HTERT RPE-1 (cell line): ENCODE measurements around the gene SLC9A4.

Experiments used
- in situ Hi-C: fragments of 300-500 bp; cut with MboI; formaldehyde crosslinking; loops from 4 replicates; pipeline ENCODE4 v1.14.3; 2020; ENCODE audit warnings: low sequenced_read_pairs

Gene SLC9A4, protein sequence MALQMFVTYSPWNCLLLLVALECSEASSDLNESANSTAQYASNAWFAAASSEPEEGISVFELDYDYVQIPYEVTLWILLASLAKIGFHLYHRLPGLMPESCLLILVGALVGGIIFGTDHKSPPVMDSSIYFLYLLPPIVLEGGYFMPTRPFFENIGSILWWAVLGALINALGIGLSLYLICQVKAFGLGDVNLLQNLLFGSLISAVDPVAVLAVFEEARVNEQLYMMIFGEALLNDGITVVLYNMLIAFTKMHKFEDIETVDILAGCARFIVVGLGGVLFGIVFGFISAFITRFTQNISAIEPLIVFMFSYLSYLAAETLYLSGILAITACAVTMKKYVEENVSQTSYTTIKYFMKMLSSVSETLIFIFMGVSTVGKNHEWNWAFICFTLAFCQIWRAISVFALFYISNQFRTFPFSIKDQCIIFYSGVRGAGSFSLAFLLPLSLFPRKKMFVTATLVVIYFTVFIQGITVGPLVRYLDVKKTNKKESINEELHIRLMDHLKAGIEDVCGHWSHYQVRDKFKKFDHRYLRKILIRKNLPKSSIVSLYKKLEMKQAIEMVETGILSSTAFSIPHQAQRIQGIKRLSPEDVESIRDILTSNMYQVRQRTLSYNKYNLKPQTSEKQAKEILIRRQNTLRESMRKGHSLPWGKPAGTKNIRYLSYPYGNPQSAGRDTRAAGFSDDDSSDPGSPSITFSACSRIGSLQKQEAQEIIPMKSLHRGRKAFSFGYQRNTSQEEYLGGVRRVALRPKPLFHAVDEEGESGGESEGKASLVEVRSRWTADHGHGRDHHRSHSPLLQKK

DNA sequence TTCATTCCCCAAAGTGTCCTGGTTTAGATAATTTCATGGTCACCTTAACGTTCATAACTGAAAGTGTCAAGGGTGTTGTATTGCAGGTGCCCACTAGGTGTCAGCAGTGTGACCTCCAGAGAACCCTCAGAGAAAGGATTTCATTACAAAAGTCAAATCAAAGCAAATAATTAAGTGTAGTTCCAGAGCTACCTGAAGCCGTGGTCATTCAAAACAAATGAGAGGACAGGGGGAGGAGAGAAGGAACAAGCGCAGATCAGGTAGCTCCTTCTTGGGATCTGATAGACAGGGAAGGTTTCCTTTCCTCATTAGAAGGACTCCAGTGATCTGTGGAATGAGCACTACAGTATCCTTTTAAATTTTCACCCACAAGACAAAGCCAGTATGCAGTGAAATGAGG, at the start of gene SLC9A4:
SLC9A4 (plus strand) TSS at position 207 of the 400 bp plus-strand sequence. CDS start 534 bp downstream, outside the sequence.
- in situ Hi-C loops, result no loop called here

DNA sequence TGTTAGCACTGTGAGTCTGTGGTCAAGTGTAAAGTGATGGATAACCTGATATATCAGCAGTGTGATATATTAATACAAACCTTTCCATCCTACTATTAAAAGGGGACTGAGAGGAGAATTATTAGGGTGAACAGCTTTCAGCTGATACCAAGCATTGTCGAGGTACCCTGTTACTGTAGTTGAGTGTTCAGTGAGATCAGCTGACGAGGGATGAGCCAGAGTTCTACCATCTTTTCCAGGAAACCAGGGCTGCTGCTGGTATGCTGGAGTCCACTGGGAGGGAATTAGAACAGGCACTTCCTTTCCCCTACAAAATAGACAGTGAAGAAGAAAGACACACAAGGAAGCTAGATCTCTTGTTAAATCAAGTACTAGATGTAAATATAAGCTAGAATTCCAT, 49.7 kb upstream of the SLC9A4 start:
- in situ Hi-C loops, result no loop called here

DNA sequence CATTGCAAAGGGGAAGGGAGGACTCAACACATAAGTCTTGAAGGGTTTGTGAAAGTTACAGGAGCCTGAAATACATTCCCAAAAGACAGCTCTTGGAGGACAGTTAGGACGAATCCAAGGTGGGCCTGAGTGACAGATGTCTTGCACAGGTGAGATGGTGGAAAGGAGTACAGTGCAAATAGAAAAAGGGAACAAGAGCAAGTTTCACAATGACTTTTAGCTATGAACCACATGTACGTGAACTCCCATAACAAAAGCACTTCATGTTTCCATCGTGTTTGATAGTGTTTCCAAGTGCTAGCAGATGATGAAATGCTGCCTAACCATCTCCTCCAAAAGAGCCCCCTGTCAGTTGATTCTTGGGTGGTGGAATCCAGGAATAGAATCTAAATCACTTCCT, 48.3 kb upstream of the SLC9A4 start:
- in situ Hi-C loops, result no loop called here

DNA sequence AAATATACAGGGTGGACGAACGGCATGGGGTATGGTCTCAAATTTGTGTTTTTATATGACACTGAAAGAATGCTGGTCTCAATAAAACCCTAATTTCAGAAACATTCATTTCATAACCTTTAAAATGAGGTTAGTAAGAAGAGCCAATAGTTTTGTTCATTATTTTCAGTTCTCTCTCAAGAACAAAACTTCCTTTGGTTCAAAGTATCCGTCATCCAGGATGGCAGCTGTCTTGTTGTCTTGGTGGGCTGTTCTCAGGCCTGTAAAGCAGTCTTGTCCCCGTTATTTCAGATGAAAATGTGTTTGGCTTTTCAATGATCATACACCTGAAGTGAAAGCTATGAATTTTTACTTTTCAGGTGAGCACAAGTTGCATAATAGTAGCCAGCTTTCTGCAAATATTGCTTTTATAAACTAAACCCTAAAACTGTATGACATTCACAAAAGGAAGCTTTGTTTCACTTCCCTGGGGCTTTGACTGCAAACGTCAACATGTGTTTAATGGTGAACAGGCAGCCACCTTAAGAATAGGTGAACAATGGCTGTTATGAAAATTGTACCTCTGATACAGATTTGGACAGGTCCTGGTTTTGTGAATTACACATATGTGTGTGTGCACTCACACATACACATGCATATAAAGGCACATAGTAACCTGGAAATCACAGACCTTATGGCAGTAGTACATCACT, 47.4 kb upstream of the SLC9A4 start:
- in situ Hi-C loops, result no loop called here

DNA sequence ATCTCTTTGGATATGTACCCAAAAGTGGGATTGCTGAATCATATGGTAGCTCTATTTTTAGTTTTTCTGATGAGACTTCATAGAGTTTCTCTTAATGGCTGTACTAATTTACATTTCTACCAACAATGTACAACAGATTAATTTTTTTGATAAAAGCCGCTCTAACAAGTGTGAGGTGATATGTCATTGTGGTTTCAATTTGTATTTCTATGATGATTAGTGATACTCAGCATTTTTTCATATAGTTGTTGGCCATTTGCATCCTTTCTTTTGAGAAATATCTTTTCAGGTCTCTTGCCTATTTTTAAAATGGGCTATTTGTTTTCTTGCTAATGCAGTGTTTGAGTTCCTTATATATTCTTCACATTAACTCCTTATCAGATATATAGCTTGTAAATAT, 45.8 kb upstream of the SLC9A4 start:
- in situ Hi-C loops, result no loop called here

DNA sequence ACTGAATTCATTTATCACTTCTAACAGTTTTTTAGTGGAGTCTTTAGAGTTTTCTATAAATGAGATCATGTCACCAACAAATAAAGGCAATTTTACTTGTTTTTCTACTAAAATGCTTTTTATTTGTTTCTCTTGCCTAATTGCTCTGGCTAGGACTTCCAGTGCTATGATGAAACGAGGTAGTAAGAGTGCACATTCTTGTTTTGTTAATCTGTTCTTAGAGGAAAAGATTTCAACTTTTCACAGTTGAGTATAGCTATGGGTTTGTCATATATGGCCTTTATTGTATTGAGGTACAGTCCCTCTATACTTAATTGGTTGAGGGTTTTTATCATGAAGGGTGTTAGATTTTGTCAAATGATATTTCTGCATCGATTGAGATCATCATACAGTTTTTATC, 44.5 kb upstream of the SLC9A4 start:
- in situ Hi-C loops, result no loop called here

DNA sequence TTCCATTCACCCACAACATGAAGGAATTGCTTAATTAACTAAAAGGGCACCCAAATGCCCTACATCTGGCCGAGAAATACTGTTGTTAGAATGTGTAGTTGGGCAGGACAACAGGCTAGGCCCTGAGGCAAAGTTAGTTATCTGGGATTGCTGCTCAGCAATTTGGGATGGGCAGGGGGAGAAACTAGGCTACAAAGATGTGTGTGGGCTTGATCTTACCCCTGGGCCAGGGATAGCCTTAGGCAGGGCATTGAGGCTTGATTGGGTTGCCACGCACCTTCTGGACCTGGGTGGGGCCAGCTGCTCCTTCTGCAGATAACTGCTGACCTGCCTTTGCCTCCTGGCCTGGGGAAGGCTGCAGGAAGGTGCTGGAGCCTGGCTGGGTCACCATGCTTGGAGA, 40.6 kb upstream of the SLC9A4 start:
- in situ Hi-C loops, result no loop called here

DNA sequence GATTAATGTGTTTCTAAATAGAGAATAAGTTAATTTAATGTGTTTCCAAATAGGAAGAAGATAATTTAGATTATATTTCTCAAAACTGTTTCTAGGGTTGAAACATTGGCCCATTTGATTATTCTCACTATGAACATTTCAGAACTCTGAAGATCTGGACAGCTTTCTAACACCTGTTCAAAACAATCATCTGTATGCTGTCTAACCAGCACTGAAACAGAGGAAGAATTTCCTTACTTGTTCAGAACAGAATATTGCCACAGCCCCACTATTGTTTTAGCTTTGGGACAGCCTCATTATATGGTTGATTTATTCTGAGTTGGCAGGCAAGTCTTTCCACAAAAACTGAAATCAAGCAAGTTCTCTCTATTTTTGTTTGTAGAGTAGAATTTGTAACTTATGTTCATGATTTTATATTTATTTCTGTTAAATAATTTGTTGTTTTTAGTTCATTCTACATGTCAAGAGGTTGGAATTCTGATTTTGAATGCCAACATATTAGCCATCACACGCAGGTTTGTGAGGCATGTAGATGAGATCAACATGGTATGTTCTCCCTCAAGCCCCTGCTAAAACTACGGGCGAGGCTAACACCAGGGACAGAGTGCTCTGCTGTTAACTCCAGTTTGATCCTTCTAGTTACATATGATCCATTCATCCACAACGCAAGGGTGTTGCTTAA, 38.9 kb upstream of the SLC9A4 start:
- in situ Hi-C loops, result no loop called here

DNA sequence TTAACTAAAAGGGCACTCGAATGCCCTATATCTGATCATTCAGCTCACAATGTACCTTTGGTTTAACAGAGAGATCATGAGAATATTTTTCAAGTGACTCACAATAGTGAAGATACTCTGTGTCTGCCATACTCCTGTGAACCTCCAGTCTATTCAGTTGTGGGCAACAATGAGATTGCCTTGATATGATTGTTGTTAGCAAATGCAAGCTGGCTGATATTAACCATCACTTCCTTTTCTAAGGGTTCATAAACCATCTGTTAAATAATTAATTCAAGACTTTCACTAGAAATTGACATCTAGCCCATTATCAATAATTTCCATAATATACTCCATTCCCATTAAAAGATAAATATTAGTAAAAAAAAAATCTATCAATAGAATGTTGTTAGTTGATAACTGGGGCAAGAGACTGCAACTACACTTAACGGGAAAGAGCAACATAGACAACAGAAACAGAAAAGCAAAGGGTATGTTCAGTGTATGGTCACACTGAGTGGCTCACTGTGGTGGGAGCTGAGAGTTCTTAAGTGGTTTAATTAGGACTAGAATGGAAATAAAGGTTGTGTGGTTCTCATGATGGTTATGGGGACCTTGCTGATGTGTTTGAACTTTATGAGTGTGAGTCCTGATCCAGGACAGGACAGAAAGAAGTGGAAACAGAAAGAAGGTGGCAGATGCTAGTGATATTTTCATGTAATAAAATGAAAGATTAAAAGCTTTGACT, 38.2 kb upstream of the SLC9A4 start:
- in situ Hi-C loops, result no loop called here

DNA sequence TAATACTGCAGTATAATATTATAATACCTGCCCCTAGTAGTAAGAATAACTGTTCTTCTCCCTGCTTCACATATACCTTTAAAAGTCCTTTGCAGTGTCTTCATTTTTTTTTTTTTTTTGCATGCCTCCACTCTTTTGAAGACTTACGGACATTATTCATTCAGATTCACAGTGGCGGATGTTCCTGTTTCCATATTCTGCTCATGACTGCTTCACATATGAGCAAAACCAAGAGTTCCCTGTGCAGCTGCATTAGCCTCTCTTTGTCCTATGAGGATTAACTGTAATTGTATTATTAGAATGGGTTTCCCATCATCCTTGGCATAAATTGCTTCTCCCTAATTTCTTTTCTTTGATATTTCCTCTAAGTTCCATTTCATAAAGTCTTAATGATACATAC, 37.3 kb upstream of the SLC9A4 start:
- in situ Hi-C loops, result no loop called here

DNA sequence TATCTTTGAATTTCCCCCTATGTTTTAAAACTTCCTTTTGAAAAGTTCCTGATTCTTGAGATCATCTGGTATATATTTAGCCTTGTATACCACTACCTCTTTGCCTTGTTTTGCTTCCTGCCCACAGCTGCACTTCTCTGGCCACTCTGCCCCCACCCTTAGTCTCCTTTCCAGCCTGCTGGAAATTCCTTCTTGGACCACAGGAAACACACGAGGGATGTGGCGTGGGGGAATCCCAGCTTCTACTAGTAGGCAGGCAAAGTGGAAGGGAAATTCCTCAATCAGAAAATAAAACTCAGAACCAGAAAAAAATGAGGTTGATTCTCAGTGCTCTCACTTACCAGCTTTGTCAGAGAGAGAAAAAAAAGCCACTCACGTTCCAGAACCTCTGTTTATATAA, 36.7 kb upstream of the SLC9A4 start:
- in situ Hi-C loops, result no loop called here

DNA sequence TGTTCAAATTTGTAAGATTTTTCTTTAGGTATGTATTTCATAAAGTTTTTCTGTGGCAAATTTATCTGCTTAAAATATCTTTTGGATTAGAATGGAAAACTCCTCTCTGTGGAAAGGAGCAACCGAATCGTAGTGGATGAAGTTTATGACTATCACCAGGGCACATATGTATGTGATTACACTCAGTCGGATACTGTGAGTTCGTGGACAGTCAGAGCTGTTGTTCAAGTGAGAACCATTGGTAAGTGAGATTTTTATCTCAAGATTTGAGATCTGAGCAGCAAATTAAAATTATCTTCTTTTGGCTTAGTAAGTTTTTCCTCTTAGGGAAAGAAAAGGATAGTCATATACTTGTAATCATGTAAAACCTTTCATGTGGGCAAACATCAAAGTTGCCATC, 35.9 kb upstream of the SLC9A4 start:
- in situ Hi-C loops, result no loop called here

DNA sequence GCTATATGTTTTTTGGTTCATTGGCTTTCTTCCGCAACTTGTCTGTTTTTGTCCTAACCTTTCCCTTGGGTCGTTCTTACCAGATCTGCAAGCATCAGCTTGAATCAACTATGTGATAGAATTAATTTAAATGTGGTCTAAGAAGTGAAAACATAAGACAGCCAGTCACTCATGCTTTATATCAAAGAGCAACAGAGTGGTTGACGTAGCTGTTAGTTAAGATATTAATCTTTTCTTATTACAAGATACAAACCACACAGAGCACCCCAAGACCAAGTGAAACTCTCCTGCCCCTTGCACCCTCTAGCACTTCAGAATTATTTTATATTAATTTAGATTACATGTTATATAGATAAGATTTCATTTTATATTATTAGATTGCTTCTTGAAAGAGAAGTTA, 34.9 kb upstream of the SLC9A4 start:
- in situ Hi-C loops, result no loop called here

DNA sequence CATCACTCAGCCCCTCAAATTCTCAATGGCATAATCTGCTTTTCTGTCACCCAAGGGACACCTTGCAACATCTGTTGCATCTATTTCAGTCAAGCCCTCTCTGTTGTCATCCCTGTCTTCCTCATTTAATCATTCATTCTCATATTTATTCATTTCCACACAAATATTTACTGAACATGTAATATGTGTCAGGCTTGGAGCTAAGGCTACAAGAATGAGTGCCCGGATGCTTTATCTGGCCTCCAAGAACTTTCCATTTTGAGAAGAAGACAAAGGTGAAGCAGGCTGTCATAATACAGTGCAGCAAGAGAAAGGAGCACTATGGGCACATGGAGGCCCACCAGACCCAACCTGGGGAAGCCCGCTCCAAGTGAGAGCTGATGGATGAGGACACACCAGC, 34.4 kb upstream of the SLC9A4 start:
- in situ Hi-C loops, result no loop called here

DNA sequence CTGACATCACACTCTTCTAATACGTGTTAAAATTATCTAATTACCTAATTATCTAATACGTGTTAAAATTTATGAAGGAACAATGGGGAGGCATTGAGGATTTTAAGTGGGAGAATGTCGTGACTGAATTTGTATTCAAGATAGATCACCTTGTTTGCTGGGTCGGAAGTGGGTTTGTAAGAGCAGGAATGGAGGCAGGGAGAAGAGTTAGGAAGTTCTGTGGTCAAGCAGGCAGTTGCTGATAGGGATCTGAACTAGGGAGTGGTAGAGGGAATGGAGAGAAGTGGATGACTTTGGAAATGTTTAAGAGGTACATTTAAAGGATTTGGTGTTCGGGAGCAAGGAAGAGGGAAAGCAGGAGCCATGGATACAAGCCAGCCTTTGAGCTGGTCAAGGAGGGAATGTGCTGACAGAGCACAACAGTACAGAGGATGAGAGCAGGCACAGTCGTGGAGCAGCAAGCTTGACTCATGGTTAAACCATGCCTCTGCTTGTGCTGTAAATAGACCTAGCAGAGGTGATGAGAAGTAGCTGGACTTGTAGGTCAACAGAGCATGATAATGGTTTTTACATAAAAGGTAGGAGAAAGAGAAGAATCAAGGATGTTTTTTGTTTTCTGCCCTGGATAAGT, 33.8 kb upstream of the SLC9A4 start:
- in situ Hi-C loops, result no loop called here

DNA sequence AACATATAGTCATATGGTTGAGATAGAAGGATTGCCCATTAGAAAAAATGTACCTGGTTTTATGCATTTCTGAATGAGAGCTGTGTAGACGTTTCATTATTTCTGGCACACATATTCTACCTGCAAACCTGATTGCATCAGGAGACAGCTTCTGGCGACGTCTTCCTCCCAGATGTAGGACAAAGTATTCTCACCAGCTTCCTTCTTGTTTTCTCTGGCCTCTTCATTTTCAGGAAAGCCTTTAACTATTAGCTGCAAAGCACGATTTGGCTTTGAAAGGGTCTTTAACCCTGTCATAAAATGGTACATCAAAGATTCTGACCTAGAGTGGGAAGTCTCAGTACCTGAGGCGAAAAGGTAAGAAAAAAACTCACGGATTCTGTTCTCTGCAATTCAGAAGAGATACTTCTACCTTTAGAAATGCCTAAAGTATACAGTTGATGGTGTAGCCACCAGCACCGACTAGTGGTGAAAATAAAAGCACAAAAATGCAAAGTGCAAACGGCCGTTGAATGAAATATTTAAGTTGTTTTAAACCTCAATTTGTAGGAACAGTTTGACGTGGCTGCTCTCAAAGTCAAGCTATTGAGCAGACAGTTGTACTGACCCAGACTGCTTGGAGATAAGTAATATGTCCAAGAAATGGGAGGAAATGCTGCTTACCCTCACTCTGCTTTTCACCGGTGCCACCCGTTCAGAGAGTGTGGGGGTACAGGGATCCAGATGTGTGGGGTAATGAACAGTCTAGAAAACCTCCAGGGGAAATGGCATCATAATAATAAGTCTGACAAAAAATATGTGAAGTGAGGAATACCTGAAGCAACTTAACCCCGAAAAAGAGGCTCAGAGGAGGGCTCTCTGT, 29.8 kb upstream of the SLC9A4 start:
- in situ Hi-C loops, result no loop called here

DNA sequence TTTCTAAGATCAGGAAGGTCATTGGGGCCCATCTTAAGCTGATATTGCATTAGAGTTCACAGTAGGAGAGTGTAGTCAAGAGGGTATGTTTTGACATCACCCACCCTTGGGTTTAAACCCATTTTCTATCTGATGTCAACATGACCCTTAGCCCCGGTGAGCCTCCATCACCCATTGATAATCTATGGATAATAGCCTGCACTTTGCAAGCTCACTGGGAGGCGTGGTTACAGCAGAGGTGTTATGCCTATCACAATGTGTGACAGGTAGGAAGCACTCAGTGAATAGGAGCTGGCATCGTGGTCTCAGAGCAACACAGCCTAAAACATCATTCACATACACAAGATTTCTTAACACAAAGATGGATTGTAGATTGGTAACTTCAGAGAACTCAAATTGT, 28.8 kb upstream of the SLC9A4 start:
- in situ Hi-C loops, result no loop called here

DNA sequence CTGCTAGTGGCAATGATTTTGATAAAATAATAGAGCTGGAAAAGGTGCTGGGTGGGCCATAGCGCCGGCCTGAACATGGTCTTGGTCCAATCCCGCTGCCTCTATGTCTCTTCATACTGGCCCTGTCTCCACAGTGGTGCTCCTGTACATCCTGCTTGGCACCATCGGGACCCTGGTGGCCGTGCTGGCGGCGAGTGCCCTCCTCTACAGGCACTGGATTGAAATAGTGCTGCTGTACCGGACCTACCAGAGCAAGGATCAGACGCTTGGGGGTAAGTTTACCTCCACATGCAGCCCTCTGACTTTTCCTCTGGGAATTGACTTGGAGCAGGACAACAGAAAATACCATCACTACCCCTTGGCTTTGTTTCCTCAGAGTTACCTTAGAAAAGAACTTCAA, 26.1 kb upstream of the SLC9A4 start:
- in situ Hi-C loops, result no loop called here

DNA sequence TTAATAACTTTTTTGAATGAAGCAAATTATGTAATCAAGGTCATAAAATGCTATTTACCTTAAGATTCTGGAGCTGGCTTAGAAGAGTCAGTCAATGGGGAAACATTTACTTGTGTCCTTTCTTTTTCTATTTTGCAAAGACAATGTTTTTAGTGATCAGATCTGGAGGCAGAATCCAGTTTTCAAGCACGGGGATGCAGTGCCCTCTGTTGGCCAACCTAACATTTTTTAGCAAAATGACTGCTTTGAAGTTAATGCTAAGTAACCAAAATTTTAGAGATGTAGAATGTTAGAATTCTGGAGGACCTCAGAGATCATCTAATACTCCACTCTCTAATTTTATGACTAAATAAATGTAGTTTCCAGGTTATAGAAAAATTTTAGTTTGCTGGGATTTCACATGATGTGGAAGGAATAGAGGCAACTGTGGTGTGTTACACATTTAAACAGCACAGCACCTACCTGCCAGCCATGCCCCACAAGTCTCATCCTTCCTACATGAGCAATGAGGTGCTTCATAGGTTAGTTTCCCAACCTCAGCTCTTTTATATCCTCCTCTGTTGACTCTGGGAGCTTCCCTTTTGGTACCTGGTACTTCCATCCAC, 23.6 kb upstream of the SLC9A4 start:
- in situ Hi-C loops, result no loop called here
